ENCODE data around the gene MMP13. TPM values are rescaled to one million over a fixed set of nuclear protein-coding genes. Genes with fewer than 3 reads are reported as not detected.

The MMP13 gene
- total RNA-seq, 1 experiment from 2014 or later, result not detected

DNA sequence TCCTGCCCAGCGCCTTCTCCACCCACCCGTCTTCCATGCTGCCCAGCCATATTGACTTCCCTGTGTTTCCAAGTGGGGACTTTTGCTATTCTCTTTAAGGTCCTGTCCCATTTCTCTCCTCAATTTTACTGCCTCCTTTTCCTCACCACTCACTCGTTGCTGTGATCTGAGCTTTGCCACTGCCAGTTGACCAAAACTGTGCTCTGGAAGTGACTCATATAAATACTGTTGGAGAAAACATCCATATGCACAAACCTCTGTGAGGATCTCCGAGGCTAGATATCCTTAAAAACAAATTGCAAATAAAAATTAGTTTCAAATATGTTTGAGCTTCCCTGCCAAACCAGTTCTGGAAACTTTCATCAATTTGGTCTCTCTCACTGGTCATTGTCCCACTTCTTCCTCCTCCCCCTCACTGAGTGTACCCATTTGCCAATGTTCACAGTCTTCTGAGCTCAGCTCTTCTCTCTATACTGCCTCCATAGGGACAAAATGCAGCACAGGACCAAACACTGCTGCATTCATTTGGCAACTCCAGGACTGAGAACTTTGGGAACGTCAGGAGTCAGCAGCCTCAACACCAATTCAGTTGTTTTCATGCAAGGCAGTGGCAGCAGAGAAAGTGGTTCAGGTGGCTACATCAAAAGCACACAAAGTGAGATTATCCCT is 34.0 kb upstream of the MMP13 start:
- Histone ChIP-seq H4K20me1 (ENCODE audit: control insufficient read depth, insufficient read depth, insufficient read length) (no peaks in the 10 kb centered on the region), H4K5ac (ENCODE audit: insufficient read length, low read depth, low read length) (no peak overlapping the region), H3K23me2 (ENCODE audit: insufficient read length, low read depth, low read length, poor library complexity, severe bottlenecking) (no peaks in the 10 kb centered on the region), H2BK12ac (ENCODE audit: insufficient read length, low read depth, low read length) (no peak overlapping the region), H4K91ac (ENCODE audit: insufficient read length, low read depth, low read length) (no peak overlapping the region), H3K14ac (ENCODE audit: insufficient read depth, low read length) (no peak overlapping the region), H2BK5ac (ENCODE audit: insufficient read length, low read length) (no peak overlapping the region), H3K4ac (ENCODE audit: low read depth, low read length) (no peak overlapping the region), H3K56ac (ENCODE audit: insufficient read length, low read depth, low read length) (no peak overlapping the region), H3K79me1 (ENCODE audit: insufficient read depth, low read depth, low read length, poor library complexity, severe bottlenecking) (no peaks in the 10 kb centered on the region), H3T11ph (ENCODE audit: low read length) (no peak overlapping the region), H4K8ac (replicated peaks; ENCODE audit: insufficient read length, low read depth, low read length) (no peak overlapping the region), H2BK20ac (ENCODE audit: low read depth, low read length, poor library complexity, severe bottlenecking) (no peak overlapping the region), H3K4me2 (ENCODE audit: insufficient read depth, insufficient read length, low read length) (no peak overlapping the region), H3K18ac (ENCODE audit: insufficient read length, low read depth, low read length) (no peak overlapping the region), H3K9ac (ENCODE audit: extremely low read depth, insufficient read length, low read length) (no peak overlapping the region), H3K23ac (ENCODE audit: insufficient read length, low read depth, low read length) (no peak overlapping the region), H2AFZ (ENCODE audit: low read length) (no peak overlapping the region), H3K9me3 (ENCODE audit: control insufficient read depth, low read depth, low read length) (no peaks in the 10 kb centered on the region), H3K4me1 (ENCODE audit: insufficient read depth, low read length) (no peaks in the 10 kb centered on the region), H3K79me2 (ENCODE audit: insufficient read depth, low read length) (no peaks in the 10 kb centered on the region), H2BK120ac (ENCODE audit: low read depth, low read length, poor library complexity, severe bottlenecking) (no peak overlapping the region), H2BK15ac (ENCODE audit: low read depth, low read length) (no peak overlapping the region), H3K27me3 (ENCODE audit: insufficient read depth, low read length) (no peaks in the 10 kb centered on the region), H3K27ac (ENCODE audit: insufficient read length, low read depth, low read length) (no peak overlapping the region), H2AK5ac (ENCODE audit: insufficient read length, low read length) (no peak overlapping the region)
- TF ChIP-seq, protein P1, sequence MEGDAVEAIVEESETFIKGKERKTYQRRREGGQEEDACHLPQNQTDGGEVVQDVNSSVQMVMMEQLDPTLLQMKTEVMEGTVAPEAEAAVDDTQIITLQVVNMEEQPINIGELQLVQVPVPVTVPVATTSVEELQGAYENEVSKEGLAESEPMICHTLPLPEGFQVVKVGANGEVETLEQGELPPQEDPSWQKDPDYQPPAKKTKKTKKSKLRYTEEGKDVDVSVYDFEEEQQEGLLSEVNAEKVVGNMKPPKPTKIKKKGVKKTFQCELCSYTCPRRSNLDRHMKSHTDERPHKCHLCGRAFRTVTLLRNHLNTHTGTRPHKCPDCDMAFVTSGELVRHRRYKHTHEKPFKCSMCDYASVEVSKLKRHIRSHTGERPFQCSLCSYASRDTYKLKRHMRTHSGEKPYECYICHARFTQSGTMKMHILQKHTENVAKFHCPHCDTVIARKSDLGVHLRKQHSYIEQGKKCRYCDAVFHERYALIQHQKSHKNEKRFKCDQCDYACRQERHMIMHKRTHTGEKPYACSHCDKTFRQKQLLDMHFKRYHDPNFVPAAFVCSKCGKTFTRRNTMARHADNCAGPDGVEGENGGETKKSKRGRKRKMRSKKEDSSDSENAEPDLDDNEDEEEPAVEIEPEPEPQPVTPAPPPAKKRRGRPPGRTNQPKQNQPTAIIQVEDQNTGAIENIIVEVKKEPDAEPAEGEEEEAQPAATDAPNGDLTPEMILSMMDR (conservative IDR thresholded peaks at IDR 0.05), result no peak
- Mint-ChIP-seq H3K27me3 (ENCODE audit: low read depth) (no peaks in the 10 kb centered on the region), H3K4me3 (no peak overlapping the region), H3K27ac (no peak overlapping the region), H3K4me1 (peaks cover 0 to 6% of the 10 kb centered on the region in 2 experiments; a peak in 2 of 4 replicates), H3K9me3 (no peaks in the 10 kb centered on the region), H3K36me3 (ENCODE audit: insufficient read depth in 1 of 3, low read depth in 3 of 3) (no peaks in the 10 kb centered on the region)
- no peak for DNase-seq
- no CpG with 5 or more reads among the region's 5 CpGs for WGBS (ENCODE audit: extremely low coverage, insufficient read length, low lambda C conversion rate)

Data from H9 (cell line).